GM18519 (cell line): ENCODE results near the gene SUCO.
"Not testable (repeated sequence)": the region's sequence is repeated elsewhere in the genome, so short reads cannot be mapped to it uniquely, and the experiment has no call there.

Source experiments
- ATAC-seq: cut with Tn5 transposase; IDR thresholded peaks from one replicate; pipeline ENCODE4 v1.9.1; 2021; ENCODE audit warnings: mild to moderate bottlenecking, moderate library complexity; ENCODE audit not compliant: unreplicated experiment, low FRiP score

The SUCO gene

GRCh38 chr1:172559572-172560210 is 26.7 kb downstream of the SUCO start:
- ATAC-seq, result no peak

DNA sequence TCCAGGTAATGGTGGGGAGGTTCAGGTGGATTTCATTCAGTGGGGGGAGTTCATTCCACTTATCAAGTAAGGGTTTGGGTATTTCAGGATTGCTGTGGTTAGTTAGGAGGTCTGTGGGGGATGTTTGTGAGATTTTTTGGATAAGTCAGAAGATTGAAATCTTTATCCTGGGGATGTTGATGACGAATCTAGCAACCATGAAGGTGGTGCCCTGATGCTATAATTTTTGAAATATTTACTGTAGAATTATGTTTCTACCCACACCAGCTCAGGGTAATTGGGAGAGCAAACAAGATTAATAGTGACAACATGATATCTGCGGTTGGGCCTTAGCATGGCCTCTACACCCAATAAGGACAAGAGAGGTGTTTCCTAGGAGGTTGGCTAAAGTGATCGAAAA is 28.3 kb downstream of the SUCO start:
- ATAC-seq, result no peak

GRCh38 chr1:172566196-172566997 is 33.4 kb downstream of the SUCO start:
- no peak for ATAC-seq

DNA sequence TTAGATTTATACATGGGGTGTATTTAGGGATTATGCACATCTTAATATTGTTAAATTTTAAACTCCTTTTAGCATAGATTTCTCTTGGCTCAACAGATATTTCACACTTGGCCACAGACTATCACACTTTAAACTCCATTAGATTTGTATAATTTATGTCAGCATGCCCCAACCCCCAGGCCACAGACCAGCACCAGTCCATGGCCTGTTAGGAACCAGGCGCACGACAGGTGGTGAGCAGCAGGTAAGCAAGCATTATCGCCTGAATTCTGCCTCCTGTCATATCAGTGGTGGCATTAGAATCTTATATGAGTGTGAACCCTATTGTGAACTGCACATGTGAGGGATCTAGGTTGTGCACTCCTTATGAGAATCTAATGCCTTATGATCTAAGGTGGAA is 34.8 kb downstream of the SUCO start:
- no peak for ATAC-seq

DNA sequence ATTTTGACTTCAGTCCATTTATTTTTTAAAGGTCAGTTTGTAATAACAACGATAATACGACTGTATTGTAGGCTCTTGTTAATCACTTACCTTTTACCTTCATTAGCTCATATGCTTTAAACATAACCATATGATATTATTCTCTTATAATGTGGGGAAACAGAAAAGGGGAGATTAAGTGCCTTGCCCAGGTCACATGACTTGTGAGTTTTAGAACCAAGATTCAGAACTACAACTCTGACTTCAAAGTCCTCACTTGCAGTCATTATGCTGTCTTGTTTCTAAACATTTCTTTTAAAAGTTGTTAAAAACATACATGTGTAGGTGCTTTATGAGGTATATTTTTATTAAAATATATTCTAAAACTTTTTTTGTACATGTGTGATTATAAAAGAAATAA is 41.1 kb downstream of the SUCO start:
- ATAC-seq, result no peak

DNA sequence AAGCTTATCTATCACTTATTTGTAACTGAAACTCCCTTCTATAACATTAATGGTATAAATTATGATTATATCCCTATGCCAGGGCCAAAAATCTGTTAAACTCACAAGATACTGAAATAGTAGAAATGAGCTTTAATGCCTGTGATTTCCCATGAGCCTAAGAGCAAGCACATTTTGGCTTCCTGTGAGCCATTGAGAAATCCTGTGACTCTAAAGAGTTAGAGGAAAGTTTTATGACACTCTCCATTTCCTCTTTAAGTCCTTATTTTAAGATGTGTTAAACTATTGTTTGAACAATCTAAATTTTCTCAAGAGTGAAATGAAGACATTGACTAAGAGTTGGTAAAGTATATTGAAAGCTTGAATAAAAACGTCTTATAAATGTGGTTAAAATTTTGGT is 45.6 kb downstream of the SUCO start:
- ATAC-seq, result no peak

DNA sequence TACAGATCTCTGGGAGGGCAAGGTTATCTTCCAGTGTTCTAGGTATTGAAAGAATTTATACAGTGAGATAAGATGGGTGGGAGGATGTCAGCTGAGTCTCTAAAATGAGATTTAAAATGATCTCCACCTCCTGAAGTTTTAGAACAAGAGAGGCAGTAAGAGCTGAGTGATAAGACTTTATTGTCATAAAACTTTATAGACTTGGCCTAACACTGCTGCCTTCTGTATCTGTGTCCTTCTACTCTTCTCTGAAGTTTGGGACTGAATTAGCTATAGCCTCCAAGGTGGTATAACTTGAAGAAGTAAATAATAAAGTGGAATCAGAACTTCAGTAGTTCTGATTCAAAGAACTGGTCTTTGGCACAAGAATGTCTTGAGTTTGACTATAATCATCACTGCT is 48.3 kb downstream of the SUCO start:
- ATAC-seq, result no peak

DNA sequence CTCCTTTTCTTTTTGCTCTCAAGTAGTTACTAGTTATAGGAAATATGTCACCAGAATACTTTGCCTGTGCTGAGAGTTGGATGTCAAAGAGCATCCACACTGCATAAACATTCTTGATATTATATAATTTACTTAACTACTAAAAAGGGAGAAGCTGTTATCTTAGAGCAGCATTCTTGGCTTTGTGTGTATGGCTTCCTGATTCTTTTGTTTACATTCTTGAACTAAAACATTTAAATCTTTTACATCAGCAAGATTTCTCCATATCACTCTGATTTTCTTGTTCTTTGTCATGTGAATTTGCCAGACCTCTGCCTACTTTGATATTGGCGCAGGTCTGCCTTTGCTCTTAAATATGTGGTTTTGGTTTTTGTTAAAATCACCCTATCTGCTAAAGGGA is 48.8 kb downstream of the SUCO start:
- ATAC-seq, result no peak

GRCh38 chr1:172582889-172583288 is 49.9 kb downstream of the SUCO start:
- no peak for ATAC-seq

DNA sequence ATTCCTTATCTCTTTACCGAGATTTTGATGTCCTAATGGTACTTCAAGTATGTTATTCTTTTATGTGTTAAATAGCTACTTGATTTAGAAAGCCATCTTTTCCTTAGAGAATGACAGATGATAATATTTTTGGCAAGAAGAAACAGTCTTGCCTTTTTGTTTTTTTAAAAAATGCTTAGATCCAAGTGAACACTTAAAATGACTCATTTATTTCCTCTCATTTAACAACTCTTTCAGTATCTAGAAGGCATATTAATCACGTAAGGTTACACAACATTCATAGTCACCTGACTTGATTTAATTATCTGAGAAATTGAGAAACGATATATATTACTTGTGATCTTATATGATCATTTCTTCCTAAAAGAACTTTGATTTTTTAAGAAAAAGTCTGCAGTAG is 52.4 kb downstream of the SUCO start:
- ATAC-seq, result no peak

DNA sequence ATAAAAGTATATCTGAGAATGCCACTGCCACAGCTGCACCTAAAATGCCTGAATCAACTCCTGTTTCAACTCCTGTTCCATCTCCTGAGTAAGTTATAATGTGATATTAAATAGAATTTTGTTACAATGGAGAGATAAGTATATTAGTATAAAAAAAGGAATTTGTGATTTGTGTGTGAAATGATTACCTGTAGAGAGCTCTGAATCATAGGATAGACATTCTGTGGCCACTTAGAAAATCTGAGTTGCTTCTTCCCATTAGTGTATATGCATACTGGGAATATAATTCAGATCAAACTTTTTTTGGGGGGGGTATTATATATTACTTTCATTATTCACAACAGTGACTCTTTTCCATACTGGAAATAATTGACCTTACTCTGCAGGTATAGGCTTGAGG is 52.9 kb downstream of the SUCO start:
- no peak for ATAC-seq

- ATAC-seq, result no peak
Measured at GRCh38 chr1:172588296-172589291, 55.6 kb downstream of the SUCO start.

DNA sequence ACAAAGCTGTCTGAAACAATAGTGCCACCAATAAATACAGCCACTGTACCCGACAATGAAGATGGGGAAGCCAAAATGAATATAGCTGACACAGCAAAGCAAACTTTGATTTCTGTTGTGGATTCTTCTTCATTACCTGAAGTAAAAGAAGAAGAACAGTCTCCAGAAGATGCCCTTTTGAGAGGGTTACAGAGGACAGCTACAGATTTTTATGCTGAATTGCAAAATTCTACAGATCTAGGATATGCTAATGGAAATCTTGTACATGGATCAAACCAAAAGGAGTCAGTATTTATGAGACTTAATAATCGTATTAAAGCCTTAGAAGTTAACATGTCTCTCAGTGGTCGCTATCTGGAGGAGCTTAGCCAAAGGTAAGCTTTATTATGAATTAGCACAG is 56.6 kb downstream of the SUCO start:
- ATAC-seq, result no peak

- not testable (repeated sequence) for ATAC-seq
Measured at GRCh38 chr1:172591429-172591828, 58.5 kb downstream of the SUCO start.

- ATAC-seq, result not testable (repeated sequence)
Measured at GRCh38 chr1:172595066-172595465, 62.1 kb downstream of the SUCO start.

DNA sequence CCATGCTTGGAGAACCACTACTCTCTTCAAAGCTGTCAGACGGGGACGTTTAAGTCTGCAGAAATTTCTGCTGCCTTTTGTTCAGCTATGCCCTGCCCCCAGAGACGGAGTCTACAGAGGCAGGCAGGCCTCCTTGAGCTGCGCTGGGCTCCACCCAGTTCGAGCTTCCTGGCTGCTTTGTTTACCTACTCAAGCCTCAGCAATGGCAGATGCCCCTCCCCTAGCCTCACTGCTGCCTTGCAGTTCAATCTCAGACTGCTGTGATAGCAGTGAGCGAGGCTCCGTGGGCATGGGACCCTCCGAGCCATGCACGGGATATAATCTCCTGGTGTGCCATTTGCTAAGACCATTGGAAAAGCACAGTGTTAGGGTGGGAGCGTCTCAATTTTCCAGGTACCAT is 63.8 kb downstream of the SUCO start:
- ATAC-seq, result not testable (repeated sequence)

GRCh38 chr1:172599912-172600311 is 67.0 kb downstream of the SUCO start:
- no peak for ATAC-seq

- ATAC-seq, result no peak
Measured at GRCh38 chr1:172600615-172601014, 67.7 kb downstream of the SUCO start.

- ATAC-seq, result no peak
Measured at GRCh38 chr1:172601046-172601630, 68.2 kb downstream of the SUCO start.

- no peak for ATAC-seq
Measured at GRCh38 chr1:172602706-172603105, 69.8 kb downstream of the SUCO start.

GRCh38 chr1:172603816-172604215 is 70.9 kb downstream of the SUCO start:
- ATAC-seq, result no peak
